SKM-1 (cell line): ENCODE results near the gene TENM3.

Experiments
- DNase-seq: peaks from one replicate; lab custom pipeline; 2025; ENCODE audit not compliant: unreplicated experiment; lab: John Stamatoyannopoulos, UW

The TENM3 gene

GRCh38 chr4:182391111-182391684 is 148.0 kb downstream of the TENM3 start:
- DNase-seq = no peak

GRCh38 chr4:182394181-182394580 is 151.0 kb downstream of the TENM3 start:
- no peak for DNase-seq

- DNase-seq = no peak
Measured at GRCh38 chr4:182400081-182400480, 156.9 kb downstream of the TENM3 start.

GRCh38 chr4:182400790-182401189 is 157.6 kb downstream of the TENM3 start:
- no peak for DNase-seq

- DNase-seq = no peak
Measured at GRCh38 chr4:182404376-182404775, 161.2 kb downstream of the TENM3 start.

- DNase-seq = no peak
Measured at GRCh38 chr4:182405087-182405486, 161.9 kb downstream of the TENM3 start.

GRCh38 chr4:182409271-182409670 is 166.1 kb downstream of the TENM3 start:
- DNase-seq = no peak

GRCh38 chr4:182411391-182411790 is 168.2 kb downstream of the TENM3 start:
- DNase-seq = no peak

- DNase-seq = no peak
Measured at GRCh38 chr4:182413550-182413949, 170.3 kb downstream of the TENM3 start.

GRCh38 chr4:182415116-182415515 is 171.9 kb downstream of the TENM3 start:
- DNase-seq = no peak

- no peak for DNase-seq
Measured at GRCh38 chr4:182416067-182416466, 172.9 kb downstream of the TENM3 start.

- no peak for DNase-seq
Measured at GRCh38 chr4:182418054-182418734, 175.0 kb downstream of the TENM3 start.

- DNase-seq = no peak
Measured at GRCh38 chr4:182420189-182420588, 177.0 kb downstream of the TENM3 start.

- no peak for DNase-seq
Measured at GRCh38 chr4:182421753-182422152, 178.6 kb downstream of the TENM3 start.

GRCh38 chr4:182425302-182425701 is 182.1 kb downstream of the TENM3 start:
- DNase-seq = no peak

- no peak for DNase-seq
Measured at GRCh38 chr4:182426901-182427300, 183.7 kb downstream of the TENM3 start.

GRCh38 chr4:182427554-182427953 is 184.4 kb downstream of the TENM3 start:
- DNase-seq = no peak

- DNase-seq = no peak
Measured at GRCh38 chr4:182429896-182430295, 186.7 kb downstream of the TENM3 start.

GRCh38 chr4:182432819-182433218 is 189.6 kb downstream of the TENM3 start:
- DNase-seq = no peak

- no peak for DNase-seq
Measured at GRCh38 chr4:182434720-182435119, 191.5 kb downstream of the TENM3 start.

- no peak for DNase-seq
Measured at GRCh38 chr4:182435401-182435800, 192.2 kb downstream of the TENM3 start.

- DNase-seq = no peak
Measured at GRCh38 chr4:182443070-182443469, 199.9 kb downstream of the TENM3 start.

GRCh38 chr4:182447767-182448280 is 204.6 kb downstream of the TENM3 start:
- no peak for DNase-seq
